NCI-H446 treated with DMSO at 0.1 percent for 48 hours (cell line): ENCODE measurements around the gene SMIM11.
"Not testable (repeated sequence)": the region's sequence is repeated elsewhere in the genome, so short reads cannot be mapped to it uniquely, and the experiment has no call there.

ENCODE experiments used
- DNase-seq: peaks from one replicate; lab custom pipeline; 2025; lab: John Stamatoyannopoulos, UW

Gene SMIM11

GRCh38 chr21:34355570-34355969, 19.7 kb upstream of the SMIM11 start:
- no peak for DNase-seq

GRCh38 chr21:34357889-34358288, 17.4 kb upstream of the SMIM11 start:
- no peak for DNase-seq

GRCh38 chr21:34358866-34359265, 16.4 kb upstream of the SMIM11 start:
- no peak for DNase-seq

GRCh38 chr21:34360488-34361241, 14.6 kb upstream of the SMIM11 start:
- DNase-seq: no peak

DNA sequence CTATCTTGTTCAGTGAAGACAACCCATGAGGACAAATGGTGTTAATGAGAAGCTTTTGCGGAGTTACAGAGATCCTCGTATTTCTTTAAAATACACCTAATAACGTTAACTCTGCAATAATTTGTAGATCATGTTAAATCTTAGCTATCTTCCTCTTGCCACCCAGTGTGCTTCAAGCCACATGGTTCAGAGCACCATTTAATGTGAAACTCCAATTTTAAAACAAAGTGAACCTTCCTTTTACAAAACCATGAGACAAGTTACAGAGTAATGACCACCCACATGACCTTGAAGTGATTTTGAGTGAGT, 13.2 kb upstream of the SMIM11 start:
- DNase-seq: no peak

- no peak for DNase-seq
Measured at GRCh38 chr21:34362670-34363069, 12.6 kb upstream of the SMIM11 start.

DNA sequence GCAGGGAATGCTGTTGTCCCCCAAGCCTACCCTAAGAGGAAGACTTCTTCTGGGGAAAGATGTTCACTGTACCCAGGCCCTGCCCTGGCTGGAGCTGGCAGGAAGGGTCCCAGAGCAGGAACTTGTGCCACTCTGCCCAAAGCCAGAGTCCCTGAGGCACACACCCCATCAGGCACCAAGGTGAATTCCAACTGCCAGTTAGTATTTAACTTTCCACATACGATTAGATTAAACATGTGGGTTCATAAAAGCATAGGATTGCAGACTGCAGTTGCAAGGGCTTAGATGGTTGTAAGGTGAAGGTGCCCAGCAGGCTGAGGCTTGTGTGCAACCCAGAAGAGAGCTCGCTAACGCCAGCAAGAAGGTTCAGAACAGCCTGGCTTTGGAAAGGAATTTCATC, 11.6 kb upstream of the SMIM11 start, which contains the start of gene KCNE2:
Gene KCNE2 (plus strand): TSS at position 274 of the 400 bp plus-strand sequence. CDS start 6,473 bp downstream, outside the sequence.
- DNase-seq: no peak

GRCh38 chr21:34364921-34365320, 10.4 kb upstream of the SMIM11 start:
- DNase-seq: no peak

DNA sequence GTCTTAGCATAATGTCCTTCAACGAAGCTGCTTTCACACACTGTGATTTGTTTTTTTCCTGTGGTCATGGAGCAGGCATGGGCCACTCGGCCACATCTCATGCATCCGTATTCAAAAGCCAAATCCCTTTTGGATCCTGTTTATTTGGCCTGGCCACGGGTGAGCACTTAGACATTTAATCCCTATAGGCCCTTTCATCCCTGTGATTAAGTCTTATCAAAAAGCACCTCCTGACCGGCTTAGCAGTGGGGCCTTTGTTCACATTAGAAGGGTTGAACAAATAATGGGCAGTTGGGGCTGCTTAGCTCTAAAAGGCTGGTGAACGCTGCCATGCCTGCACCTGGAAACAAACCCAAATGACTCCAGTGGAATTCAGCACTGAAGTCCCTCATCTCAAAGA, 9.5 kb upstream of the SMIM11 start:
- DNase-seq: no peak

DNA sequence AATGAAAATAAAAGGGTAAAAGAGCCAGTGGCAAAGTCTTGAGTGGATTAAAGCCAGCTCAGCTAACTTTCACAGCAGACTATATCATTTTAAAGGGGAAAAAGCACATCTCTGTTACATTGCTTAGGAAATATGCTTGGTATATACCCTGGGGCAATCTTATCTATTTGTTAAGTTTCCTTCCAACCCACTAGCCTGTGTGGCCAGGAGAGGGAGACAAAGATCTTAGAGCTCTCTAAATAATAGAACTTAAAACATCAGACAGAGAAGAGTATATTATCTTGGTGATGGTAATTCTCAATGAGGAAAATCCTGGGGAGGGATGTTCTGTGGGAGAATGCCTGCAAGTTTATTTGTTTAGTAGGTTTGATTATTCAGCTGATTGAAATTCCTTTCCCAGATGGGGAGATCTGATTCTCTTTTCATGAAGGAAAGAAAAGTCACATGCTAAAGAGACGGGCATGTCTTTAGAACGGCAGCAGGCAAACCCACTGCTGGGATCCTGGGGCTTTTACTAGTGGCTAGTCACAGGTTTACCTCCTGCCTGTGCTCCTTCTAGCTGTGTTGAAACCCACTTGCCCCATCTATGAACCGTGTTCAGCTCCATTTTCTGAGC, 7.9 kb upstream of the SMIM11 start:
- DNase-seq: peak; percentile 39

DNA sequence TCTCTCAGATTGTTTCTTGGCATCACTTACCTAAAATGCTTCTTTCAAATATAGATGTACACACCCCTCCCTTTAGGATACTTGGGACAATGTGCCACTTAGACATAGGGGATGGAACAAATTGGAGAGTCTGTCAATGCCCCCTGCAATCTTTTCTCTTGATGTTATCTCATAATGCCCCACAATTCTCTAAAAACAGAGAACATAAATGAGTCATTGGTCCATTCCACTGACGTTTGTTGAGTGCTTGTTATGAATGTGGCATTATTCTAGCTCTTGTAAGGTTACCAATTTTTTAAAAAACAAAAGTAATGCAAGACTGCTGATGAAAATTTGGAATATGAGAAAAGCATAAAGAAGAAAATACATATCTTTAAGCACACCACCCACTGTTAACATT, 5.6 kb upstream of the SMIM11 start:
- DNase-seq: no peak

DNA sequence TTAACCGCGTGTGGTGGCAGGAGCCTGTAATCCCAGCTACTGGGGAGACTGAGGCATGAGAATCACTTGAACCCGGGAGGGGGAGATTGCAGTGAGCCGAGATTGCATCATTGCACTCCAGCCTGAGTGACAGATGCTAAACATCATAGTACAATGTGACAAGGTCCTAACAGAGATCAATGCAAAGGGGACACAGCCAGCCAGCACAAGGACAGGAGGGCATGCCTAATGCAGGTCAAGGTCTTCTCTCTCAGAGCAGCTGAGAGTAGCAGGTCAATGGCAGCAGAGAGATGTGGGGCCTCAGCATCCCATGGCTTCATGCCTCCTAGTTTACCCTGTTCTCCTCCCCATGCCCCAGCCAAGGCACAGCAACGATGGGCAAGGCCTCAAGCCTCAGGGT, 3.0 kb upstream of the SMIM11 start:
- no peak for DNase-seq

GRCh38 chr21:34374462-34374861, 845 bp upstream of the SMIM11 start:
- not testable (repeated sequence) for DNase-seq

DNA sequence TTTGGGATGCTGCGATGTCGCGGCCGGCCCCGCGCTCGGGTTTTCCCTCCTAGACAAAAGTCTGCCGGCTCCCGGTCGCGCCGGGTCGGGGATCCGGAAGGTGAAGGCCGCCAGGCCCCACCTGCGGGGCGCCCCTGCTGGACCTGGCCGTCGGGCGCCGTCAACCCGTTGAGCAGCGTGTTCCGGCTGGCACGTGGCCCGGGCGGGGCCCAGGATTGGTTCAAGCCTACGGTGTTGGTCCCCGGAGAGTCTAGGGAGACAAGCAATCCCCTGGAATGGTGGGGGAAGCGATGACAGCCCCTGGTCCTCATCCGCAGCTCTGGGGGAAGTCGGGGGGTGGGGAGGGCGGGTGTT, 289 bp downstream of the SMIM11 start:
- not testable (repeated sequence) for DNase-seq

- DNase-seq: not testable (repeated sequence)
Measured at GRCh38 chr21:34383138-34383537, 7.8 kb downstream of the SMIM11 start.

DNA sequence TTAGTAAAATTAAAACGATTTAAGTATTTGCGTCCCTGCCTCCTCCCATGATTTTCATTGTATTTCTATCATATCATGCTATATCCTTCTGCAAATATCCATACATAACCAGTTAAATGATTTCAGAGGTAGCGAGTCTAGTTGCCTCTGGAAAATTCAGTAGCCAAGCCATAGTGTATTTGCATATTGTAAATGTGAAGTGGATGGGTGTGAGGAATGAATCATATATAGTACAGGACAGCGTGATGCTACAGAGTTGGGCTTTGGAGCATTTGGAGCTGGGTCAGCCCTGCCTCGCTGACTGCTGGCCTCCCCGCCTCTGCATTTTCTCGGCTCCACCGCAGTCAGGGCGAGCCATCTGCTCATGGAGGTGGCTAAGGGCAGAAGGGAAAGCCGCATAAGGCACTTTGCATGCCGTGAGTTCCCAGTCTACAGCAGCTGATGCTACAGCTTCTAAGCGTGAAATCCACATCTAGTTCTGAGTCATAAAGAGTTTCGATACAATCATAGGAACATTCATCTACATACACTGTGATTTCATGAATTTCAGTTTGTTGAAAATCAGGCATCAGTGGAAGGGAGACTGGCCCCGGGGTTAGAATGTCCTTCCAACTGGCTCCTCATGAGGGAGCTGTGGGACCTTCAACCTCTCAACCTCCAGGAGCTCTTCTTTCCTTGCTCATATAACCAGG, 8.6 kb downstream of the SMIM11 start:
- not testable (repeated sequence) for DNase-seq

DNA sequence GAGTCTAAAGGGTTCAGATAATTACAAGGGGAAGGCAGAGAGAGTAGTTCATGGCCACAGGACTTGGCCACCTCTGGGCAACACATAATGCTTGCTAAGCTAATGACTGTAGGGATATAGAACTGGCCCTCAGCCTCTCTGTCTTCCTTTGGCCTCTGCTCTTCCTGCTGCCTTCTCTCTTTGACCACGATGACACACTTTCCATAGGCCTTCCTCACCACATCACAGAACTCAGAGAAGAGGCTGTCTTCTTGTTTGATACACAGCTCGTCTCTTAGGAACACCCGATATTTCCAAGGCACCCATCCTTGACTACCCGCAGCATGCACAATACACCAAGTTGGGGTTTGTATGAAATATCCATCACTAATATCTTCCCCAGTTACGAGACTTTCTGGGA, 25.2 kb downstream of the SMIM11 start:
- DNase-seq: not testable (repeated sequence)

DNA sequence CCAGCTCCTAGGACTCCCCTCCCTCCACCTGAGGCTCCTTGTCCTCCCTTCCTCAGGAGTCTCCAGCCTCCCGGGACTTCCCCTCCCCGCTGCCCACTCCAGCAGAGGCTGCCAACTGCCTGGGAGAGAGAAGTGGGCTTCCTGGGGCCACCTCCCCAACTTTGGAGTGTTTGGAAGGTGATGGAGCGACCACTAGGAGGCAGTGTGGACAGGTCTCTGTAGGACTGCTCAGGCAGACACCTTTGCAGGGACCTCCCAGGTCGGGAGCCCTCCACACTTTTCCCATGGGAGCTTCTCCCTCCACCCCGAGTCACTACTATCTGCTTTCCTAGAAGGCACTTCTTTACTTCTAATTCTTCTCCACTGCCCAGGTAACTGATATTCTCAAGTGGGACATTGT, 29.4 kb downstream of the SMIM11 start:
- not testable (repeated sequence) for DNase-seq

GRCh38 chr21:34405686-34406085, 30.4 kb downstream of the SMIM11 start:
- DNase-seq: not testable (repeated sequence)

DNA sequence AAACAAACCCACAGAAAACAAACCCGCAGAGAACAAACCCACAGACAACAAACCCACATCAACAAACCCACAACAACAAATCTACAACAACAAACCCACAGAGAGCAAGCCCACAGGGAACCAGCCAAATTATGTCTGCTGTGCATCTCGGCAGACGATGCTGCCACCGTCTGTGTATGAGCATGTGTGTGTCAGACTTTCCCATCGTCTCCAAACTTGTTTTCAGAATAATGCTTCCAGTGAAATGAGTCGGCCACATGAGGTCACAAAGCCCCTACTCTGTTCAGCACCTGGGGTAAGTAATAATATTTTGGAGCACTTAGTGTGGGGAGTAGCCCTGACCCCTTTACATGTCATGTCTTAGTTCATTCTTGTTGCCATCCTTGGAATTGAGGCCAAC, 30.8 kb downstream of the SMIM11 start:
- not testable (repeated sequence) for DNase-seq

- not testable (repeated sequence) for DNase-seq
Measured at GRCh38 chr21:34406676-34407075, 31.4 kb downstream of the SMIM11 start.

DNA sequence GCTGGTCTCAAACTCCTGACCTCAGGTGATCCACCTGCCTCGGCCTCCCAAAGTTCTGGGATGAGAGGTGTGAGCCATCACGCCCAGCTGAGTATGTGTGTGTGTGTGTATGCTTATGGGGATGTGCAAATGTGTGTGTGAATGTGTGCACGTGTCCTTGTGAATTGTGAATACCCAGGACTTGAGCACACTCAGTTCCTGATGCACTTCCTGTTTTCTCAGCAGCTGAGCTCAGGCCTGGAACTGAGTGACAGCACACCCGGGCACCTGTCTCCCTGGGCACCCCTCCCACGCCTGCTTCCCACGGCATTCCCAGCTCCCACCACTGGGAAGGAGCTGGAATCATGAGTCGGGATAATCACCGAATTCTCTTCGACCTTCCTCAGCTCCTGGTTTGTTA, 32.0 kb downstream of the SMIM11 start:
- not testable (repeated sequence) for DNase-seq

DNA sequence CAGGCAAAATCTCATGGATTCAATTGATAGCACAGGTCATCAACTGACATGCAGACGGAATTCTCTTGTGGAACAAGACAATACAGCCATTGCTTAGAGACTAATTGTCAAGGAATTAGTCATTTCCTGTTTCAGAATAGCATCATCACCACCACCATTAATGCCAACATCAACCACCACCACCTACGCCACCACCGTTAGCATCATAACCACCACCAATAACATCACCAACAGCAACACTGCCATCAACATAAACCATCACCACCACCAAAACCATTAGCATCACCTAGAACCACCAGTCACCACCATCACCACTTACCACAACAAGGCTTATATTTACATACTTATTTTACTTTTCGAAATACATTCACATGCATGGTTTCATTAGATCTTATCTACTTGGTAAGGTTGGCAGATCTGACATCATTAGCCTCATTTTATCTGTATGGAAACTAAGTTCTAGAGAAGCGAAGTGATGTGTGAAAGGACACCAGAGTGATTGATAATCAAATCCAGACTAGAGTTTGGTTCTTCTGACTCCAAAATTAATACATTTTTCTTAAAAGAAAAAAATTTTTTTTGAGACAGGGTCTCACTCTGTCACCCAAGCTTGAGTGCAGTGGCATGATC, 42.3 kb downstream of the SMIM11 start:
- DNase-seq: not testable (repeated sequence)
